ENCODE results near the gene REEP2. TPM values are rescaled to one million over a fixed set of nuclear protein-coding genes. Genes with fewer than 3 reads are reported as not detected.
A peak's percentile ranks its signal among the peaks of the same experiment; 100 is the strongest.
"Not testable (repeated sequence)": the region's sequence is repeated elsewhere in the genome, so short reads cannot be mapped to it uniquely, and the experiment has no call there.

The REEP2 gene, protein sequence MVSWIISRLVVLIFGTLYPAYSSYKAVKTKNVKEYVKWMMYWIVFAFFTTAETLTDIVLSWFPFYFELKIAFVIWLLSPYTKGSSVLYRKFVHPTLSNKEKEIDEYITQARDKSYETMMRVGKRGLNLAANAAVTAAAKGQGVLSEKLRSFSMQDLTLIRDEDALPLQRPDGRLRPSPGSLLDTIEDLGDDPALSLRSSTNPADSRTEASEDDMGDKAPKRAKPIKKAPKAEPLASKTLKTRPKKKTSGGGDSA
- 1.5 and 2.2 TPM in 2 replicates for total RNA-seq

DNA sequence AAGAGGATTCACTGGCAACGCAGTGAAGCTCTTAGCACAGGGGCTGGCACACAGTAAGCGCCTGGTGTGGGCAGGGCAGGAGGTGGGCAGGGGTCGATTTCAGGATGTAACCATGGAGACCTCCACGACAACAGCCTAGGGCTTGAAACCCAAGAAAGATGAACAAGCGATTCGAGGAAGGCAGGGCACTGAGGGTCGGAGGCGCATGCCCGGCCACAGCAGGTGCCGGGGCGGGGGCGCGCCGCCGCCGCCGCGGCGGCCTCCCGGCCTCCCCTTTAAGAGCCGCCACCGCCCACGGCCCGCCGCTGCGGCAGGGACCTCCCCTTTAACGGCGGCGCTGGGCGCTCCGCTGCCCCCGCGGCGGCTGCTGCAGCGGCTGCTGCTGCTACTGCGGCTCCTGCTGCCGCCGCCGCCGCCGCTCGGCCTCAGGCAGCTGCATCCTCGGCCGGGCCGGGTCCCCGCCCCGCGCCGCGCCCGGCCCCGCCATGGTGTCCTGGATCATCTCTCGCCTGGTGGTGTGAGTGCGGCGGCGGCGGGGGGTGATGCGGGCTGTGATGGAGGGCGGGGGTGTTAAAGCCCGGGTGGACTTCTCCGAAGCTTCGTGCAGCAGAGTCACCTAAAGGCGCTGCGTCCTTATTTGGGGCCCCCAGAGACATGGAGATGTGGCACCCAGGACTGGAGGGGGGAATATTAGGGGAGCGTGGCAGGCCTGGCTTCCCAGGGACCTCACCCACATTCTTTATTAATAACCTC is at the start of gene REEP2:
Gene REEP2, plus strand, starts transcription at position 334 of the 753 bp plus-strand sequence. Its CDS starts 152 bp downstream, at position 486.
- Histone ChIP-seq H3K36me3 (ENCODE audit: insufficient read depth, low read length) (peaks cover 23% of the 10 kb centered on the region), H3K4me3 (ENCODE audit: insufficient read depth, low read length) (peak within 1 kb of the TSS; percentile 77), H2AFZ (ENCODE audit: low read length) (peak within 1 kb of the TSS; percentile 86), H3K4me1 (ENCODE audit: insufficient read depth, low read length) (peaks cover 10% of the 10 kb centered on the region), H3K4me2 (ENCODE audit: insufficient read depth, low read length) (peak within 1 kb of the TSS; percentile 95), H3K27ac (ENCODE audit: low read depth, low read length) (no peak within 1 kb of the TSS), H4K20me1 (ENCODE audit: insufficient read depth, low read length) (no peaks in the 10 kb centered on the region), H3K9me3 (ENCODE audit: low read depth, low read length) (no peaks in the 10 kb centered on the region), H3K79me2 (ENCODE audit: insufficient read depth, low read length) (no peaks in the 10 kb centered on the region), H3K27me3 (ENCODE audit: insufficient read depth, low read length) (no peaks in the 10 kb centered on the region)
- TF ChIP-seq, protein P1, sequence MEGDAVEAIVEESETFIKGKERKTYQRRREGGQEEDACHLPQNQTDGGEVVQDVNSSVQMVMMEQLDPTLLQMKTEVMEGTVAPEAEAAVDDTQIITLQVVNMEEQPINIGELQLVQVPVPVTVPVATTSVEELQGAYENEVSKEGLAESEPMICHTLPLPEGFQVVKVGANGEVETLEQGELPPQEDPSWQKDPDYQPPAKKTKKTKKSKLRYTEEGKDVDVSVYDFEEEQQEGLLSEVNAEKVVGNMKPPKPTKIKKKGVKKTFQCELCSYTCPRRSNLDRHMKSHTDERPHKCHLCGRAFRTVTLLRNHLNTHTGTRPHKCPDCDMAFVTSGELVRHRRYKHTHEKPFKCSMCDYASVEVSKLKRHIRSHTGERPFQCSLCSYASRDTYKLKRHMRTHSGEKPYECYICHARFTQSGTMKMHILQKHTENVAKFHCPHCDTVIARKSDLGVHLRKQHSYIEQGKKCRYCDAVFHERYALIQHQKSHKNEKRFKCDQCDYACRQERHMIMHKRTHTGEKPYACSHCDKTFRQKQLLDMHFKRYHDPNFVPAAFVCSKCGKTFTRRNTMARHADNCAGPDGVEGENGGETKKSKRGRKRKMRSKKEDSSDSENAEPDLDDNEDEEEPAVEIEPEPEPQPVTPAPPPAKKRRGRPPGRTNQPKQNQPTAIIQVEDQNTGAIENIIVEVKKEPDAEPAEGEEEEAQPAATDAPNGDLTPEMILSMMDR (IDR thresholded peaks at IDR 0.05; ENCODE audit: extremely low read depth, low read depth, low read length): no peak
- peak; percentile 98 for DNase-seq (ENCODE audit: insufficient read length, low spot score, missing footprints)

- Histone ChIP-seq H3K4me1 (ENCODE audit: insufficient read depth, low read length) (peaks cover 3% of the 10 kb centered on the region), H3K79me2 (ENCODE audit: insufficient read depth, low read length) (no peaks in the 10 kb centered on the region), H4K20me1 (ENCODE audit: insufficient read depth, low read length) (no peaks in the 10 kb centered on the region), H3K9me3 (ENCODE audit: low read depth, low read length) (no peaks in the 10 kb centered on the region), H2AFZ (ENCODE audit: low read length) (no peak overlapping the region), H3K27ac (ENCODE audit: low read depth, low read length) (no peak overlapping the region), H3K4me2 (ENCODE audit: insufficient read depth, low read length) (no peak overlapping the region), H3K4me3 (ENCODE audit: insufficient read depth, low read length) (no peak overlapping the region), H3K36me3 (ENCODE audit: insufficient read depth, low read length) (peaks cover 46% of the 10 kb centered on the region), H3K27me3 (ENCODE audit: insufficient read depth, low read length) (no peaks in the 10 kb centered on the region)
- TF ChIP-seq, protein P1 (IDR thresholded peaks at IDR 0.05; ENCODE audit: extremely low read depth, low read depth, low read length): no peak
- DNase-seq (ENCODE audit: insufficient read length, low spot score, missing footprints): no peak
Observed at GRCh38 chr5:138389332-138389731, 49.5 kb upstream of the REEP2 start.

DNA sequence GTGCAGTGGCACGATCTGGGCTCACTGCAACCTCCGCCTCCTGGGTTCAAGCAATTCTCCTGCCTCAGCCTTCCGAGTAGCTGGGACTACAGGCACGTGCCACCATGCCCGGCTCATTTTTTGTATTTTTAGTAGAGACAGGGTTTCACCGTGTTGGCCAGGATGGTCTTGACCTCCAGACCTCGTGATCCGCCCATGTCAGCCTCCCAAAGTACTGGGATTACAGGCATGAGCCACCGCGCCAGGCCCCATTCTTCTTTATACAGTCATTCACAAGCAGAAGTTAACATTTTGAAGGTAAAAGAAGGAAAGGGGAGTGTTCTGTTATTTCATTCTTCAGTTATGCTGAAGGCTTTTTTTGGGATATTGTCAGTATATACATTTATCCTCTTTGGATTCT is 48.9 kb upstream of the REEP2 start:
- H3K4me1 ChIP-seq (ENCODE audit: insufficient read depth, low read length); DNase-seq (ENCODE audit: insufficient read length, low spot score, missing footprints); H3K4me2 ChIP-seq (ENCODE audit: insufficient read depth, low read length); H3K4me3 ChIP-seq (ENCODE audit: insufficient read depth, low read length); H3K27me3 ChIP-seq (ENCODE audit: insufficient read depth, low read length); H2AFZ ChIP-seq (ENCODE audit: low read length); H4K20me1 ChIP-seq (ENCODE audit: insufficient read depth, low read length); H3K9me3 ChIP-seq (ENCODE audit: low read depth, low read length); H3K79me2 ChIP-seq (ENCODE audit: insufficient read depth, low read length); H3K27ac ChIP-seq (ENCODE audit: low read depth, low read length): not testable (repeated sequence)
- H3K36me3 ChIP-seq (ENCODE audit: insufficient read depth, low read length): peaks cover 52% of the 10 kb centered on the region

GRCh38 chr5:138391859-138392386 is 46.9 kb upstream of the REEP2 start:
- Histone ChIP-seq H3K79me2 (ENCODE audit: insufficient read depth, low read length) (no peaks in the 10 kb centered on the region), H2AFZ (ENCODE audit: low read length) (no peak overlapping the region)
- TF ChIP-seq, protein P1 (IDR thresholded peaks at IDR 0.05; ENCODE audit: extremely low read depth, low read depth, low read length): no peak

More at GRCh38 chr5:138391859-138392386, 46.9 kb upstream of the REEP2 start:
- Histone ChIP-seq H3K36me3 (ENCODE audit: insufficient read depth, low read length) (peaks cover 48% of the 10 kb centered on the region), H3K27me3 (ENCODE audit: insufficient read depth, low read length) (no peaks in the 10 kb centered on the region), H4K20me1 (ENCODE audit: insufficient read depth, low read length) (no peaks in the 10 kb centered on the region), H3K9me3 (ENCODE audit: low read depth, low read length) (no peaks in the 10 kb centered on the region), H3K4me1 (ENCODE audit: insufficient read depth, low read length) (no peaks in the 10 kb centered on the region), H3K4me2 (ENCODE audit: insufficient read depth, low read length) (no peak overlapping the region), H3K27ac (ENCODE audit: low read depth, low read length) (no peak overlapping the region), H3K4me3 (ENCODE audit: insufficient read depth, low read length) (no peak overlapping the region)
- DNase-seq (ENCODE audit: insufficient read length, low spot score, missing footprints): no peak

Data from osteoblast (primary cell).